GM12864 (cell line): Measurements from ENCODE around the gene ARL5C.

Experiments used
- DNase-seq: peaks from one replicate; pipeline ENCODE4 v3.0.0-alpha.2; 2011; ENCODE audit warnings: low read depth
- H3K4me3 ChIP-seq: 2 replicates; pipeline ENCODE4 v1.5.1; 2011; ENCODE audit warnings: mild to moderate bottlenecking, low read depth, low read length, control low read depth
- TF ChIP-seq, protein P1 (sequence below): IDR thresholded peaks from 2 replicates; pipeline ENCODE4 v1.5.1; 2011; ENCODE audit warnings: low read depth, mild to moderate bottlenecking, moderate library complexity, low read length, control low read depth, inconsistent platforms; ENCODE audit errors: missing control alignments

ARL5C gene

GRCh38 chr17:39156491-39156890, 9.5 kb downstream of the ARL5C start:
- TF ChIP-seq, protein P1, sequence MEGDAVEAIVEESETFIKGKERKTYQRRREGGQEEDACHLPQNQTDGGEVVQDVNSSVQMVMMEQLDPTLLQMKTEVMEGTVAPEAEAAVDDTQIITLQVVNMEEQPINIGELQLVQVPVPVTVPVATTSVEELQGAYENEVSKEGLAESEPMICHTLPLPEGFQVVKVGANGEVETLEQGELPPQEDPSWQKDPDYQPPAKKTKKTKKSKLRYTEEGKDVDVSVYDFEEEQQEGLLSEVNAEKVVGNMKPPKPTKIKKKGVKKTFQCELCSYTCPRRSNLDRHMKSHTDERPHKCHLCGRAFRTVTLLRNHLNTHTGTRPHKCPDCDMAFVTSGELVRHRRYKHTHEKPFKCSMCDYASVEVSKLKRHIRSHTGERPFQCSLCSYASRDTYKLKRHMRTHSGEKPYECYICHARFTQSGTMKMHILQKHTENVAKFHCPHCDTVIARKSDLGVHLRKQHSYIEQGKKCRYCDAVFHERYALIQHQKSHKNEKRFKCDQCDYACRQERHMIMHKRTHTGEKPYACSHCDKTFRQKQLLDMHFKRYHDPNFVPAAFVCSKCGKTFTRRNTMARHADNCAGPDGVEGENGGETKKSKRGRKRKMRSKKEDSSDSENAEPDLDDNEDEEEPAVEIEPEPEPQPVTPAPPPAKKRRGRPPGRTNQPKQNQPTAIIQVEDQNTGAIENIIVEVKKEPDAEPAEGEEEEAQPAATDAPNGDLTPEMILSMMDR = no peak
- H3K4me3 ChIP-seq = no peak overlapping the region
- DNase-seq = no peak

DNA sequence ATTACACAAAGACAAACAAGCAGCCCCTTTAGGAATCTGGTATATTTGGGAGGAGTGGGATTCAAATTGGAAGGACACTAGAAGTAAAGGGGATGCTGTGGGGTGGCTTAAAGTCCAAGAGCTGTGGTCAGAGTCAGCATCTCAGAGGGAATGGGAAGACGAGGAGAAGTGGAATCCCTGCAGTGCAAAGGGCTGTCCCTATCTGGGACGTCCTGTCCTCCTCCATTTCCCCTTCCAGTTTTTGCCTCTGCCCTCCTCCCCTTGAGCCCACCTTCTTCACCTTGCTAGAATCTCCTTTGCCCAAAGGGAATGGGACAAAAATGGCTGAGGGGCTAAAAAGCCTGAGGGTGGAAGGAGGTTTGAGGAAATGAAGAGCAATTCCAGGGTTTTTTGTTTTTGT, 10.3 kb downstream of the ARL5C start:
- no peak for DNase-seq
- no peak overlapping the region for H3K4me3 ChIP-seq
- TF ChIP-seq, protein P1 = no peak

- peak; percentile 49 for DNase-seq
- peak overlapping the region; percentile 78 for H3K4me3 ChIP-seq
- TF ChIP-seq, protein P1 = no peak
These were observed 12.3 kb downstream of the ARL5C start for GRCh38 chr17:39153599-39154051.

- no peak for DNase-seq
- TF ChIP-seq, protein P1 = no peak
- H3K4me3 ChIP-seq = no peak overlapping the region; the same call in 1 of the 2 replicates
These were observed 13.8 kb downstream of the ARL5C start for GRCh38 chr17:39151943-39152818.

DNA sequence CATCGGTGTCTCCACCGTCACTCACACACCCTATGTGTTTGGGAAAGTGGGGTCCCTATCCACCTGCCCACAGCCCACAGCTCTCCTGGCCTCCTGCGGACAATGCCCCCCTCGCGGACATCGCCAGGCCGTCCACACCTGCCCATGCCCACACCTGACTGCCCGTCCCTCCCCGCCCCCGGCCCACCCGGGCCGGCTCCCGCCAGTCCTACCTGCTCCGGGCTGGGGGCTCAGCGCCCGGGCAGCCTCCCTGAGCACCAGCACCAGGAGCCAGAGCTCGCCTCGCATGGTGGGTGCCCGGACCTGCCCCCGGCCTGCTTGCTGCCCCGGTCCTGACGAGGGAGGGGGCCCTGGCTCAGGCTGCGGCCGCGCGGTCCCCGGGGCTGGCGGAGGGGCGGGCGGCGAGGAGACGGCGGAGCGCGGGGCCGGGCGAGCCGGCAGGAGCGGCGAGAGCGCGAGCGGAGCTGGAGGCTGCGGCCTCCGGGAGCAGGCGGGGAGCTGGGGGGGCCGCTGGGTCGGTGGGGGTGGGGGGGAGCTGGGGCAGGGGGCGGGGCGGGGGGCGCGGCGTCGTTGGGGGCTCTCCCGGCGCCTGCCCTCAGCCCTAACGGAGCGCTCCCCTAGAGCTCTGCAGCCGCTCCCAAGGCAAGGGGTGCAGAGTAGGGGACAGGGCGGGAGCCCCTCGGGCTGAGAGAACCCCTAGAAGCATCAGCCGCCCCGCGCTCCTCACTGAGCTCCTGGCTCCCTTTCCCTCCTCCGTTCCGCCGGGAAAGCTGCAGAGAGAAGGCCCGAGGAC, 14.6 kb downstream of the ARL5C start, which contains the start of gene PLXDC1:
Gene PLXDC1 (minus strand): TSS at position 488 of the 793 bp plus-strand sequence. CDS start 200 bp downstream, at position 288.
- TF ChIP-seq, protein P1 = no peak
- no peak for DNase-seq
- no peak within 1 kb of the TSS for H3K4me3 ChIP-seq

- TF ChIP-seq, protein P1 = no peak
- H3K4me3 ChIP-seq = no peak overlapping the region
These were observed 15.2 kb downstream of the ARL5C start for GRCh38 chr17:39150795-39151149.

More at GRCh38 chr17:39150795-39151149, 15.2 kb downstream of the ARL5C start:
- no peak for DNase-seq
